ENCODE results near the gene BLOC1S1.

GRCh38 chr12:55707841-55708694 lies 7.8 kb upstream of the BLOC1S1 start, which contains the start of gene ITGA7:
- no peak for TF ChIP-seq EZH2 (IDR thresholded peaks at IDR 0.05)
- TF ChIP-seq POLR2AphosphoS5 (IDR thresholded peaks at IDR 0.05; ENCODE audit: borderline replicate concordance, low read depth, low read length), result no peak
